K562 (cell line): Measurements from ENCODE around the gene CFDP1.

Experiments
- C11orf30 ChIP-seq: fragments of 450-650 bp; IDR thresholded peaks from 2 replicates; pipeline ENCODE4 v1.6.1; 2016; ENCODE audit warnings: low read depth, mild to moderate bottlenecking
- CTCF ChIP-seq, 3 experiments: IDR thresholded peaks in 2 of 3; conservative IDR thresholded peaks in 1 of 3; 2 replicates each; pipeline ENCODE4 v1.5.1; 2011 to 2012; ENCODE audit warnings: low read length in 3 of 3, mild to moderate bottlenecking in 3 of 3, control low read depth in 2 of 3, improper control_type of control experiment in 1 of 3, inconsistent platforms in 1 of 3, low read depth in 1 of 3, mixed read lengths in 1 of 3, moderate library complexity in 1 of 3; ENCODE audit not compliant: insufficient read depth in 2 of 3
- EP400 ChIP-seq: fragments of 450-650 bp; IDR thresholded peaks from 2 replicates; pipeline ENCODE4 v1.6.1; 2017; ENCODE audit warnings: antibody characterized with exemption, mild to moderate bottlenecking, moderate library complexity
- NCOR1 ChIP-seq: fragments of 450-650 bp; IDR thresholded peaks from 2 replicates; pipeline ENCODE4 v1.6.1; 2016; ENCODE audit warnings: mild to moderate bottlenecking, moderate library complexity
- TF ChIP-seq, protein P1 (sequence below): fragments of 450-650 bp; formaldehyde crosslinking; conservative IDR thresholded peaks from 2 replicates; pipeline ENCODE4 v1.4.0; 2022; ENCODE audit warnings: mild to moderate bottlenecking, missing genetic modification characterization

DNA sequence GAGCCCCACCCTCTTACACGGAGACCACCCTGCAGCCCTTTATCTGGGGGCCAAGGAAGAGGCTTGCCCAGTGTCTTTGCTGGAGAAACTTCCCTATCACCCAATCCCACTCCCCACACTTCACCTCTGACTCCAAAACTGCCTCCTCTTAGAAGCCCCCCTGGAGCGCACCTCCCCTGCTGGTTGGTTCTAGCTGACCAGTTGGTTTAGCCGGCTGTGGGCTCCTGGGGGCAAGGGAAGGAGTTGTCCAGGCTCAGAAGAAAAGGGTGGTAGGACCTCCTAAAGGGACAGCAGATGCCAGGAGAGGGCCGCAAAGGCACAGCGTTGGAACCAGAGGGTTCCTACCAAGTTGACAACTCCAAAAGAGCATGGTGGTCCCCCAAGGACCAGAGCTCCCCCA lies 183.9 kb downstream of the CFDP1 start:
- TF ChIP-seq NCOR1 (no peak), EP400 (no peak), C11orf30 (no peak), CTCF (IDR thresholded peaks at IDR 0.05 in 2 of 3, conservative IDR thresholded peaks at IDR 0.05 in 1 of 3; ENCODE audit: insufficient read depth in 2 of 3, low read depth in 1 of 3, low read length in 3 of 3) (no peak)
- TF ChIP-seq, protein P1, sequence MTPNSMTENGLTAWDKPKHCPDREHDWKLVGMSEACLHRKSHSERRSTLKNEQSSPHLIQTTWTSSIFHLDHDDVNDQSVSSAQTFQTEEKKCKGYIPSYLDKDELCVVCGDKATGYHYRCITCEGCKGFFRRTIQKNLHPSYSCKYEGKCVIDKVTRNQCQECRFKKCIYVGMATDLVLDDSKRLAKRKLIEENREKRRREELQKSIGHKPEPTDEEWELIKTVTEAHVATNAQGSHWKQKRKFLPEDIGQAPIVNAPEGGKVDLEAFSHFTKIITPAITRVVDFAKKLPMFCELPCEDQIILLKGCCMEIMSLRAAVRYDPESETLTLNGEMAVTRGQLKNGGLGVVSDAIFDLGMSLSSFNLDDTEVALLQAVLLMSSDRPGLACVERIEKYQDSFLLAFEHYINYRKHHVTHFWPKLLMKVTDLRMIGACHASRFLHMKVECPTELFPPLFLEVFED = no peak
